SK-N-DZ (cell line): ENCODE results near the gene ENDOD1.
"Not testable (repeated sequence)": the region's sequence is repeated elsewhere in the genome, so short reads cannot be mapped to it uniquely, and the experiment has no call there.

ENCODE experiments used
- DNase-seq: peaks from one replicate; pipeline ENCODE4 v3.0.0-alpha.2; 2015; ENCODE audit warnings: low spot score

Gene ENDOD1

DNA sequence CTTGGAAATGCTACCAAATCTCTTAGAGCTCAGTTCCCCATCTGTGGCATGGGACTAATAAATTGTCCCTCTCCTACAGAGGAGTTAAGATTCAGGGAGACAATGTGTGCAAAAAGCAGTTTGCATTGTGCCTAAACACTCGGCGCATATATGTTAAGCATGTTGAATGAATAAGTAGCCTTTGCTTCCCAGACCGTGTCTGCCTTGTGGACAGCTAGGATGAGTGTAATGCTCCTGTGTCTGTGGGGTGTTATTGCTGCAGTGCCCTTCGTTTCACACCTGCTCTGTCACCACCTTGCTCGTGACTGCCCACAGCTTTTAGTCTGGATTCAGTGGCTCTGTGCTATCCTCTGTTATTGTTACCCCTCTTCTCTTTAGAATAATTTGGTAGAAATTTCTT, 14.1 kb downstream of the ENDOD1 start:
- no peak for DNase-seq

DNA sequence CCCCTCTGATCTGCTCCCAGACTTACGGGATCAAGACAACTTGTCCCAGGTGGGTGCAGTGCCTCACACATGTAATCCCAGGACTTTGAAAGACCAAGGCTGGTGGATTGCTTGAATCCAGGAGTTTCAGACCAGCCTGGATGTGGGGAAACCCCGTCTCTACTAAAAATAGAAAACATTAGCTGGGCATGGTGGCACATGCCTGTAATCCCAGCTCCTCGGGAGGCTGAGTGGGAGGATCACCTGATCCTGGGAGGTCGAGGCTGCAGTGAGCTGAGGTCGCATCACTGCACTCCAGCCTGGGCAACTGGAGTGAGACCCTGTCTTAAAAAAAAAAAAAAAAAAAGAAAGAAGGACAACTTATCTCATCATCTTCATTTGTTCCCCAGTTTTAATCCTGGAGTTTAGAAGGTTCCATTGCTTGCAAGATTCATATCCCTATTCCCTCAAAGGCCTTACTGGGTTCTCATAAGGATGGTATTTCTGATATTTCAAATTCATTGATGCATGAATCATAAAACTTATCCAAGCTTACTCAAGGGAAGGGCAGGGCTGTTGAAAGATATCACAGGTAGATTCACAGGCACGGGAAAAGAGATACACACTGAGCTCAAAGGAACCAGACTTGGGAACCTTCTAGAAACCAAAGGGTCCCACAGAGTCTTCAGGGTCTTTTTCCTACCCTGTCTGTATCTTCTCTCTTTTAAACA, 14.6 kb downstream of the ENDOD1 start:
- DNase-seq = no peak

DNA sequence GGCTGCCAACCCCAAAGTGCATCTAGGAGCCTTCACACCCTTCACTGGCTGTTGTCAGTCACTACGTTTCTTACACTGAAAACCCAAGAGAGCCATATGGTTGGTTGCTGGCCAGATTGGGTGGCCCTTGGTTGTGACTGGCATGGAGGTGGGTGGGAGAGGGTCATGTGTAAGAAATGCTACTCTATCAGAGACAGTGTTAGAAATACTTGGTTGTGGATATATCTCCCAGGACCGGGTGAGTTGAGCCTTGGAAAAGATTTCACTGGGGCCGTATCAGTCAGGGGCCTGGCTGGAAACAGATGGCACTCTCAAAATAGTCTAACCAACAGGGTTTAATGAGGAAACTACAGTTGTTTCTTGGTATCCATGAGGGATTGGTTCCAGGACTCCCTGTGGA, 15.2 kb downstream of the ENDOD1 start:
- no peak for DNase-seq

DNA sequence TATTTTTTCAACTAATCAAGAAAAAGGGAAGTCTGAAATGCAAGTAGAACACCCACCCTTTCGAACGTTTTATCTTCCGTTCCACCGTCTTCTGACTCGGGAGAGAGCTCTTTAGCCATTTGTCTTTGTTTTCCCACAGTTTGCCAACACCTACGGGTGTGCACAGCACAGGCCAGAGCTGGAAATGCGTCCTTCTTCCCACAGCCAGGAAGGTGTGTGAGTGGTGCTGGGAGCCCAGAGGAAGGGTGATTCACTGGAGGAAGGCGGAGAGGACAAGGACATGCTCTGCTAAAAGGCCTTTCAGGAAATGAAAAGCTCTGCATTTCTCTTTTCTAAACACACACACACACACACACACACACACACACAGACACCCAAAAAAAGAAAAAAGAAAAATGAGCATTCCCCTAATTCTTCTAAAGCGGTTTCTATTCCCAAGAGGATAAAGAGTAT, 18.5 kb downstream of the ENDOD1 start:
- DNase-seq = no peak

DNA sequence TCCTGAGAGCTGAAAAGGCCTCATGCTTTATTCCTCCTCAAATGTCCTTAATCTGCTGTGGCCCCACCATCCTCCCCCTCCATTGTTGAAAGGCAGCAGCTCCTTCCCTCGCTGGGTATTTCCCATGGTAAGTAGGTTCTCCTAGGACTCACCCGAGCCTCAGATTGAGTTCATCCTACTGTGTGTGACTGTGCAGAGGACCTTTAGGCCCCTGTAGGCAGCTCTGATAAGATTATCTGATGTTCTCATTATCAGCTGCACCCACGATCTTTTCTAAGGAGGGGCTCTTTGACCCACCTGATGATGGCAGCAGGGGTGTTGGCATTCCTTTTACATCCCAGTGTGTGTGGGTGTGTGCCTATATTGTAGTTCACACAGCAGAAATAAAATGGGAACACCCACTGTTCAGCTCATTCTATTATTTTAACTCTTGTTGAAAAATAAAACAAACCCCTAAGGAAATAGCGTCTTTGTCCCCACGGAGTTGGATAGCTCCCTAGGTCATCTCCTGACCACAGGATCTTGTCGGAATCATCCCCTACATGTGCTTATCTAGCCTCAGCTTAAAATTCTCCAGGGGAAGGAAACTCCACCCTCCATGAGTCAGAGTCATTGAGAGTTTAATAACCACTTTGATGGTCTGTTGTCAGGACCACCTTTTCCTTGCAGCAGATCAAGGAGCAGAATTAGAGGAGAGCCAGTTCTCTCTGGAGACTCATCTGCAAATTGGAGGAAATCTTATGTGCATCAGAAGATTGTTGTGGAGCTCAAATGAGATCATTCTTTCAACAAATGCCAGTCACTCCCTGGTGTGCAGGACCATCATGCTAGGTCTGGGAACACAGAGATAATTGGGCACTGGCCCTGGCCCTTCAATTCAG, 19.3 kb downstream of the ENDOD1 start:
- DNase-seq = no peak

DNA sequence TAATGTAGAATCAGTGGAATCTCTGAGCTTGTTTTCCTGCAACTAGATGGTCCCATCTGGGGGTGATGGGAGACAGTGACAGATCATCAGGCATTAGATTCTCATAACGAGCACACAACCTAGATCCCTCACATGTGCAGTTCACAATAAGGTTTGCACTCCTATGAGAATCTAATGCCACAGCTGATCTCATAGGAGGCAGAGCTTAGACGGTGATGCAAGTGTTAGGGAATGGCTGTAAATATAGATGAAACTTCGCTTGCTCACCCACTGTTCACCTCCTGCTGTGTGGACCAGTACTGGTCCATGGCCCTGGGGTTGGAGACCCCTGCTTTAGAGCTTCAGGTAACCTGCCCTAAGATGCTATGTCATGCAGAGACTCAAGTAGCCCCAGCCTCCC, 21.8 kb downstream of the ENDOD1 start:
- not testable (repeated sequence) for DNase-seq

DNA sequence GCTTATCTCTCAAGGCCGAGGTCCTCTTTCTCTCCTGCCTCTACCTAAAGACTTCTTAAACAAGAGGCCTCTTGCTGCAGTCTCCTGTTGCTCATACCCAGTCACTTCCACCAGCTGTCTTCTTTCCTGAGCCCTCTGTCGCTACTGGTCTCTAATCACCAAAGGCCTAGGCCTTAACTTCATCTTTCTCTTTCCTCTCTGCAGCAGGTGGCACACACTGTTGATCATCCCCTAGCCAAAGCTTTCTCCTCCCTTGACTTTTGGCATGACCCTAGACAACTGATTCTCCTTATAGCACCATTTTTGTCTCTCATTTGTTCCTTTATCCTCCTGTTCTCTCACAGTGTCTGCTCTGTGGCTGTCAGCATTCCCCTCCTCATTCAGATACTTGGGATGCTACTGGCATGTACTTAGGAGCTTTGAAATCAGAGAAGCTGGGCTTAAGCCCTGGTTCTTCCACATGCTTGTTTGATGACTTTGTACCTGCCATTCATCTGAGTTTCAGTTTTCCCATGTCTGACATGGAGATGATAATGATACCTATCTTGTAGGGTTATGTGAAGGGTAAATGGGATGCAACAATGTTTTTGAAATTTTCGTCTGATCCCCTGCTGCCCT, 22.4 kb downstream of the ENDOD1 start:
- DNase-seq = no peak

DNA sequence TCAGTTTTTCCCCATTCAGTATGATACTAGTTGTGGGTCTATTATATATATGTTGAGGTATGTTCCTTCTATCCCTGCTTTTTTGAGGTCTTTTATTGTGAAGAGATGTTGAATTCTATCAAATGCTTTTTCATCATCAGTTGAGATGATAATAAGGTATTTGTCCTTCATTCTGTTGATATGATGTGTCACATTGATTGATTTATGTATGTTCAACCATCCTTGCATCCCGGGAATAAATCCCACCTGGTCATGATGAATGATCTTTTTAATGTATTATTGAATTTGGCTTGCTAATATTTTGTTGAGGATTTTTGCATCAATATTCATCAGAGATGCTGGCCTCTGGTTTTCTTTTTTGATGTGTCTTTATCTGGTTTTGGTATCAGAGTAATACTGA, 26.0 kb downstream of the ENDOD1 start:
- no peak for DNase-seq

DNA sequence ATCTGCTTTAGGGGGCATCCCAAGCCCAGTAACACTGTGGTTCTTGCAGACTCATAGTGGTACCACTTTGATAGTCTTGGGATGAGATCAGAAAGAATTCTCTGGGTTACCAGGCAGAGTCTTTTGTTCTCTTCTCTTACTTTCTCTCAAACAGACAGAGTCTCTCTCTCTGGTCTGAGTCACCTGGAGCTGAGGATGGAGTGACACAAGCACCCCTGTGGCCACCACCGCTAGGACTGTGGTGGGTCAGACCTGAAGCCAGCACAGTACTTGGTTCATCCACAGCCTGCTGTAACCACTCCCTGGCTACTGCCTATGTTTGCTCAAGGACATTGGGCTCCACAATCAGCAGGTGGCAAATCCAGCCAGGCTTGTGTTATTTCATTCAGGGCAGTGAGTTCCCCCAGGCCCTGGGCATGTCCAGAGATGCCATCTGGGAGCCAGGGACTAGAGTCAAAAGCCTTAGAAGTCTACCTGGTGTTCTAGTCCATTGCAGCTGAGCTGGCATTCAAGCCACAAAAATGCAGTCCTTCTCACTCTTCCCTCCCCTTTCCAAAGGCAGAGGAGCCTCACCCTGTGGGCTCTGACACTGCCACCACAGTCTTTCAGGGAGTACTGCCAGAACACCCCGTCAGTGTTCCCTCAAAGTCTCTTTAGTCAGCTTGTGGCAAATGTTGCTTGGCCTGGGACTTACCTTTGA, 29.9 kb downstream of the ENDOD1 start:
- DNase-seq = no peak

DNA sequence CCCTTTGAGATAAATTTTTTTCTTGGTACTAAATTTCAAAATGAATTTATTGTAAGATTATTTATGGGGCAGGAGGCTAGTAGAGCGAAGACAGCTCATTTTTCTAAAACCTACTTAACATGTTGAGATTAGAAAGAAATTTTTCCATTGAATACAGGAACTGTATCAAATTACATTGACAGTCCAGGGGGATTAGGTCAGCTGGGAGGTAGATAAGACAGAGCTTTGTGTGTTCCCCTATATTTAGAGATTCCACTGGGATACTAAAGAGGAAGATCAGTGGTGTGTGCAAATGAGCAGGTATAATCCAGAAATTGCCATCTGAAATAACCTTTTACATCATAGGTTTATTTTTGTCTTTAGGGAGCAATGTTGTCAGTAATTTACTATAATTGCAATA, 32.1 kb downstream of the ENDOD1 start:
- peak; percentile 35 for DNase-seq

DNA sequence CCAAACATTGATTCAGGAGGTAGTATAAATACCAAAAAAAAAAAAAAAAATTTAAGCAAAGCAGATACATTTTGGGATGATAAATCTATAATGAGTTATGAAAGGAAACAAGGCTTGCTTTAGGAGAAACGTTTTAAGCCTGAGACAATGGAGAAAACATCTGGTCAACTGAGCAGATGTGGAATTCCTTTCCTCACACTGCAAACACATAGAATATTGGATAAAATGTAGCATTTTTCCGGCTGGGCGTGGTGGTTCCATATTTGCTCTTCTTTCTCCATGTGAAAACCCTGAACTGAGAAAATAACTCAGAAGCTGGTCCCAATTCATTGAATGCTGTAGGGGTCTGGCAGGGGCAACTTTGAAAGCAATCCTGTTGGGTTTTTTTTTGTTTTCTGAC, 33.9 kb downstream of the ENDOD1 start:
- DNase-seq = no peak

DNA sequence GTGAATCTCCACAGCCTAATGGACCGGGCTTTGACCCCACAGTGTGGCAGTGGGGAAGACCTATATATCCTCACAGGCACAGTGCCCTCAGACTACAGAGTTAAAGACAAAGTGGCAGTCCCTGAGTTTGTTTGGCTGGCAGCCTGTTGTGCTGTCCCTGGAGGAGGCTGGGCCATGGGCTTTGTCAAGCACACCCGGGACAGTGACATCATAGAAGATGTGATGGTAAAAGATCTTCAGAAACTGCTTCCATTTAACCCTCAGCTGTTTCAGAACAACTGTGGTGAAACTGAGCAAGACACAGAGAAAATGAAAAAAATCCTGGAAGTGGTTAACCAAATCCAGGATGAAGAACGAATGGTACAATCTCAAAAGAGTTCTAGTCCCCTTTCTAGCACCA, 39.0 kb downstream of the ENDOD1 start:
- no peak for DNase-seq

DNA sequence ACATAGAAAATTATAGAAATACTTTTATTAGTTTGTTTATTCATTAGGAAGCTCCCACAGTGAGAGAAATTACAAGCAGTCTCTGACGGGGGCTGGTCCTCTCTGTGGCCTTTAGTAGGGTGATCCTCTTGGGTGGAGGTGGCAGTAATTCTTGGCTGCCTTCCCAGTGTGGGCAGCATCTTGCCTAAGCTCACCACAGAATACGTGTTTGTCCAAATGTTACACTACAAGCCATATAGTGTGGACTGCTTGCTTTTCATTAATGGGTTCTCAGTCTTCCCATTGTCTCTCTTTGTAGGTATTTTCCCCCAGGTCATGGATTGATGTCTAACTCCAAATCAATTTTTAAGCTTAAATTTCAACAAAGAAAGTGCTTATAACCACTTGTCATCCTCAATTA, 43.3 kb downstream of the ENDOD1 start:
- DNase-seq = no peak

DNA sequence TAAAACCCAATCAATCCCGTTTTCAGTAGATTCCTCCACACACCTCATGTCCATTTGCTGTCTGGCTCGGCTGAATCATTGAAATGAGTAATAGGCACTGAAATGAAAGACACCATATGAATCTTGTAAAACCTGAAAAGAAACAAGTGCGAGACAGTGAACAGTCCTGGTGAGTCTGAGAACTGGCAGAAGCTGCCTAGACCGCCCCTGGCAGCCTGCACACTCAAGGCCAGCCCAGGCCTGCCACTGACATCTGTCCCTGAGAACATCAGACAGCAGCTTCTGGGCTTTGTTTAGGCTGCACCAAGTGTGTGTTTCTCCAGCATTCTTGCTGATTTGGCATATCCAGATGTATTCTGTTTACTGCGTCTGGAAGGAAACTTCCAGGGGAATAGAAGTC, 44.8 kb downstream of the ENDOD1 start:
- DNase-seq = no peak

DNA sequence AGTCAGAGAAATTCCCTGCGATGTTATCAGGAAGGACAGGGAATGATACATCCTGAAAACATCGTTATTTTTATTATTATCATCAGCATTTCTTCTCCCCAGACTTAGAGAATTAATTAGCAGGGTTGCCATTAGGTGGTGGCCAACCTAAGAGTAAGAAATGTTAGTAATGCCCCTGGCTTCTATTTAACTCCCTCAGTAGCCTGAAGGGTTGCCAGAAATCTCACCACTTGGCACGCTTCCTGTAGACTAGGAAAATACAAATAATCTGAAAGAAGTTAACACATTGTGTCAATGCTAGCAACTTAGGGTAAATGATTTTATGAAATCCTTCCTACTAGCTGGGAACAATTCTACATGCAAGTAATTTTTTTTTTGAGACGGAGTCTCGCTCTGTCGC, 45.5 kb downstream of the ENDOD1 start:
- no peak for DNase-seq

DNA sequence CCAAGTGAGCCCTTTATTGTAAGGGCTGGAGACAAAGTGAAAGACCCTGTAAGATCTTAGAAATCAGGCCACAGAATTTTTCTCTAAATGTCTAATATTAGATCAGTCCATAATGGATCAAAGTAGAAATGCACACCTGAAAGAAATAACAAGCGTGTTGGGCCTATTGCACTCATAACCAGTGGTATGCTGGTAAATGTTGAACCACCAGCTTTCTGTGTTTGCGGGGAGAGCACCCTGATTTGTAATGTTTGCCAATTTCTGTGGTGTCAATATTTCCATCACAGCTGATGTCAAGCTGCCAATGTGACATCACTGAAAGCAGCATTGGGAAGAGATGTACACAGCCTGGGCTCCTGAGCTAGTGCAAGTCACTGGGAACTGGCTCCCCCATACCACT, 46.2 kb downstream of the ENDOD1 start:
- DNase-seq = no peak

DNA sequence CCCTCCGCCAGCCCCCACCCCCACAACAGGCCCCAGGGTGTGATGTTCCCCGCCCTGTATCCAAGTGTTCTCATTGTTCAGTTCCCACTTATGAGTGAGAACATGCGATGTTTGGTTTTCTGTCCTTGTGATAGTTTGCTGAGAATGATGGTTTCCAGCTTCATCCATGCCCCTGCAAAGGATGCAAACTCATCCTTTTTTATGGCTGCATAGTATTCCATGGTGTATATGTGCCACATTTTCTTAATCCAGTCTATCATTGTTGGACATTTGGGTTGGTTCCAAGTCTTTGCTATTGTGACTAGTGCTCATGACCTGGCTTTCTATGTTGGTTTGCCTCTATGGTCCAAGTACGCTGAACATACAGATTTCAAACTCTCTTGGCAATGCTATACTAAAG, 47.1 kb downstream of the ENDOD1 start:
- DNase-seq = not testable (repeated sequence)

DNA sequence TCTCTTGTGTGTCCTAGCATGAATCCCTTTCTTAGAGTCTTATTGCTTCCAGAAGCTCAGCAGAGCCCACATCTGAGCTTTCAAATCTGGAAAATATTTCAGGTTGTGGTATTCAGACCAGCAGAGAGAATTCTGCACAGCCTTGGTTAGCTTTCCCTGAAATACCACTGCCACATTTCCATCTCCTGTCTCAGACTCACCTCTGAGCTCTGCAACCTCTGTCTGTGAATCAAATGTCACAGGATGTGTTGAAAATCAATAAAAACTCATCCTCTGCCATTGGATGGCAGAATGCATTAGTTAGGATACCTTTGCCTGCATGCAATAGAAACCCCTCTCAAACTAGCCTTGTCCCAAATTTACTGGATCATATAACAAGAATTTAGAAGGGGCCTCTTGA, 47.7 kb downstream of the ENDOD1 start:
- DNase-seq = no peak

DNA sequence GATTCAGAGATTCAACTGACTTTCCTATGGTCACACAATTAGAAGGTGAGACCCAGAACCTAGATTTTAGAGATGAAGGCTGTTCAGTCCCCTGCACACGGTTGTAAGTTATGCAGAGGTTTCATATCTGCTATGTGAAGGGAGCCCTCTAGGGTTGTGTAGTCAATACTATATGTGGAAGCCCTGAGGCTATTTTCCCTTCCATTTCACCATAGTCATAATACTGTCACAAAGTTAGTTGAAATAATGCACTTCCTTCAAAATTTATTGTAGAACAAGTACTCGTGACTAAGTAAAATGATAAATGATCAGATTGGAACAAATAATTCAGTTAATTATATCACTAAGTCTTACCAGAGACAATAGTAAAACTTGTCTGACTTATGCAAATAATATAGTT, 48.8 kb downstream of the ENDOD1 start:
- no peak for DNase-seq

DNA sequence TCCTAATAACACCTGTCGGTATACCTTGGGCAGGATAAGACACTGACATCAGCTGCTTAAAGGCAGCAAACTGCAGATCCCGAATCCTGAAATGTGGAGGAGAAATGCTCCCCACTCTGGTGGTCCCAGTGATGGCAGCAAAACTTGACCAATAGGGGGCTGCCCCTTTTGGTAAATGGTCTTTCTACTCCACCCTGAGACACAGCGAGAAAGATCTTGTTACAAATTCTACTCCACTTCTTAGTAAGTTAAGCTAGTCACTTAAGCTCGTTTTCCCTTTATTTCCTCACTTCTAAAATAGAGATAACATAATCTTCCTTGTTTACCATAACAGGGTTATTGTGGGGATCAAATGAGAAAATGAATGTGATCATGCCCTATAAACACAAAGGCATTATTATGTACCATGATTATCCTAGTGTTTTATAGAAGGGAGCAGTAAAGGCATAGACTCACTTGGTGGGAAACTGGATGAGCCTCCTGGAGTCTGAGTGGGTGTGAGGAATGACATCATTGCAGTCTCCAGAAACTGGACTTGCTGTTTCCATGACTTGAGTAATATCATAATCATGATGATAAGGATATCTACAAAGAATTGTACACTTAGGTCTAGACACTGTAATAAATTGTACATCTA, 50.9 kb downstream of the ENDOD1 start:
- DNase-seq = no peak

DNA sequence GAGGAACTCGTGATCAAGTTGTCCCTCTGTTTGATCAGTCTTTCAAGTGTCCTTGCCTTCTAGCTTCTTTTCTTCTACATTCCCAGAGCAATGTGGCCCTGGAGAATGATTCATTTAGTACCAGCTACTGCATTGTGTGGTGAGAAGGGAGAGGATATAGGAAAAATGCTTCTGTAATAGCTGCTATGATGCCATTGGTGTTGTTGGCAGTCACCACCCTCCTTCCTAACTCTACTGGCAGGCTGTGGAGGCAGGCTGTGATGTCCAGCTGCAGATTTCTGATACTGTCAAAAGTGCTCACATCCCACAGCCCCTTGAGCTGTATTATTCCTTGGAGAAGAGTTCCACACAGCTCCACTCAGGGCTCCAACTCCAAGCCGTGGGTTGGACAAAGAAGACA, 52.8 kb downstream of the ENDOD1 start:
- no peak for DNase-seq
